ENCODE data around the gene VWA5A.
"Not testable (repeated sequence)": the region's sequence is repeated elsewhere in the genome, so short reads cannot be mapped to it uniquely, and the experiment has no call there.

VWA5A gene

DNA sequence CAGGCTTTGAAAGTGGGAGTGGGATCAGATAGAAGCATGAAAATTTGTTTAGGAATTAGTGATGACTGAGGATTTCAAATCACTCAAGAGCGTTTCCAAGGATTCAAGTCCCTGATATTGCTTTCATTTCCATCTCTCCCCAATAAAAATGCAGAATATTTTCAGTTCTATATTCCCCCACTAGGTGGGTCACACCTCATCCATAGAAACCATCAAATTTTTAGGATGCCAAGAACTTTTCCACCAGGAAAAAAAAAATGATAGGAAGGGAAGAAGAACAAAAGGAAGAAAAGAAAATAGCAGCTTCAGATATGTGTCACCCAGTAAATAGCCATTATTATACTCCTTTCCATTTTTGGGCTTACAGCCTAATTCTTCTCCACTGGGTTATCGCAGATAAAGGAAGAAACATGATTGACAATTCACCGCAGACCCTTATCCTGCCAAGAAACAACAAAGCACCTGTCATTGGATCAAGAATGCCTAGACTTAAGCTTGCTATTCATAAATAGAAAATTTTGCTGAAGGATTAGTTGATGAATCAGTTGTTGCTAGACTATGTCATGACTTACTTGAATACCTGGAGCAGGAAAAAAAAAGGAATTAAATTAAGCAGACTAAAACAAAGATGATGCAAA lies 37.6 kb downstream of the VWA5A start:
- no peak for TF ChIP-seq JUND (IDR thresholded peaks at IDR 0.05; ENCODE audit: low read depth)
- no peak for DNase-seq (ENCODE audit: low read depth in 1 of 2, low spot score in 1 of 2)
- in situ Hi-C loops (cut with HindIII; ENCODE audit: low pct_unique_long_range_greater_than_20kb, low sequenced_read_pairs), result no loop called here

DNA sequence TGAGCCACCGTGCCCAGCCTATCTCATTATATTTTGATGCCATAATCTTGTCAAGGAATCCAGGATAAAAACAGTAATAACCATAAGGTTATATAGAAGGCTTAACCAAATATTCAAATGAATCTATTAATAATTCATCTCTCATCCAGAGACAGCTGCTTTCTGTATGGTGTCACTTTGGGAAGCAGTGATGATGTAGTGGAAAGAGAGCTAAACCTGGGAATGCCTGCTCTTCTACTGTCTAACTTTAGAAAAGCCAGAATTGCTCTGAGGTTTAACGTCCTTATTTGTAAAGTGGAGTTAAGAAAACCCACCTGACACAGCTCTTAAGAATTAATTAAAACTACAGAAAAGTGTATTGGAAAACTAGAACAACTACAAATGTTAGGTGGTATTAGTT lies 38.6 kb downstream of the VWA5A start:
- in situ Hi-C loops (cut with HindIII; ENCODE audit: low pct_unique_long_range_greater_than_20kb, low sequenced_read_pairs), result no loop called here
- DNase-seq (ENCODE audit: low read depth in 1 of 2, low spot score in 1 of 2), result no peak
- no peak for TF ChIP-seq JUND (IDR thresholded peaks at IDR 0.05; ENCODE audit: low read depth)

DNA sequence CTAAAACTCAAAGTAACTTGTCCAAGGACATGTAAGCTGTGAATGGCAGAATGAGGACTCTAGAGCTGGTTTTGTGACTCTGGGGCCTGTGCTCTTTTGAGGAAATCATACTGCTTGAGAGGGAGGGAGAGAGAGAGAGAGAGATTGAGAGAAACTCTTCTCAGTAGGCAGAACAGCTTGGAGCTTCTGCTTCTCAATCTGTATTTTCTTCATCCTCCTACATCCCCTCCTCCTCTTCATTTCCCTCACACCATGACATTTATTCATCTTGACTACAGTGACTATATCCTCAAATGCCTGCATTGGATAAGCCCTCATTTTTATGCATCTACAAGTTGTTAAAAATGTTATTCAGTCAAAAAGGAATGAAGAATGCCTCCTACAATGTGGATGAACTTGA lies 44.2 kb downstream of the VWA5A start:
- no peak for DNase-seq (ENCODE audit: low read depth in 1 of 2, low spot score in 1 of 2)
- TF ChIP-seq JUND (IDR thresholded peaks at IDR 0.05; ENCODE audit: low read depth), result no peak
- in situ Hi-C loops (cut with HindIII; ENCODE audit: low pct_unique_long_range_greater_than_20kb, low sequenced_read_pairs), result no loop called here

DNA sequence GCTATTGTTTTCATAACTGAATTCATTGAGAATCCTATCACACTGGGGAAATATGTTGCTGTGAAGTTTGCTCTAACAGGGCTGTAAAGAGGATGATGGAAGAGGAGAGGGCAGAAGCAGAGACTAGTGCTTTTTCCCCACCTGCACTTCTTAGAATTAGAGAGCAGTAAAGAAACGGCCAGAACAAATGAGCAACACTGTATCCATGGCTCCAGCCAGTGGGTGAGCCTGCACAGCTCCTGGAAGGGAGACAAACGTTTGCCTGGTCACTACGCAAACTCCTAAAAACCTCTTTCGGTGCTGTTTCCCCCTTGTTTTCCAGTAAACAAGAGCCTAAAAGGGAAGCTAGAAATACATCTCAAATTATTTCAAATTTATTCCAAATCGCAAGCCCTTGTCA lies 45.7 kb downstream of the VWA5A start:
- TF ChIP-seq JUND (IDR thresholded peaks at IDR 0.05; ENCODE audit: low read depth), result no peak
- in situ Hi-C loops (cut with HindIII; ENCODE audit: low pct_unique_long_range_greater_than_20kb, low sequenced_read_pairs), result no loop called here
- no peak for DNase-seq (ENCODE audit: low read depth in 1 of 2, low spot score in 1 of 2)

DNA sequence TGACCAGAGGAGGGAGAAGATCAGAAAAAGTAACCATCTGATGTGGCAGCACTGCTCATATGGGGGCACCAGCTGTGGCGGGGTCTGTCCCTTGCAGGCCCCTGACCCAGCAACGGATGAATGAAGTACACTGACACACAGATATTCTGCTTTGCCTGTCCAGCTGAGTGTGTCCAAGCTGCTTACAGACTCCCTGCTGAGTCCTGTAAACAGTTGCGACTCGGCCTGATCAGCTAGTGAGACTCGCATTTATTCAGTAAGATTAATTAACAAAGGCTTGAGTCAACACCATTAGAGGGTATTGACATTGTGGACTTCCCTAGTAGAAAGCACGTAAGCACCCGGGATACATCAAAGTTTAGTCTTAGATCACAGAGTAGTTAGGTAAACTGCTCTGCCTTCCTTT lies 52.6 kb downstream of the VWA5A start:
- no peak for DNase-seq (ENCODE audit: low read depth in 1 of 2, low spot score in 1 of 2)
- in situ Hi-C loops (cut with HindIII; ENCODE audit: low pct_unique_long_range_greater_than_20kb, low sequenced_read_pairs), result no loop called here
- no peak for TF ChIP-seq JUND (IDR thresholded peaks at IDR 0.05; ENCODE audit: low read depth)

DNA sequence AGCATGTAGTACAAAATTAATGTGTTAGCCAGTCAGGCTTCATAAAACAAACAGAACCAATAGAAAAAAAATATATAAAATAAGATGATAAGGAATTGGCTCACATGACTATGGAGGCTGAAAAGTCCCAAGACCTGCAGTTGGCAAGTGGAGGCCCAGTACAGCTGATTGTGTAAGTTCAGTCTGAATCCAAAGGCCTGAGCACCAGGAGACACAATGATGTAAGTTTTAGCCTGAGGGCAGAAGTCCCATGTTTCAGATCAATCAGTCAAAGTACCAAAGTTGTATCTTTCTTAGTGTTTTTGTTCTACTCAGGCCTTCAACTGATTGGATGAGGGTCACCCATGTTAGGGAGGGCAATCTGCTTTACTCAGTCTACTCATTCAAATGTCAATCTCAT lies 53.5 kb downstream of the VWA5A start:
- in situ Hi-C loops (cut with HindIII; ENCODE audit: low pct_unique_long_range_greater_than_20kb, low sequenced_read_pairs), result no loop called here
- DNase-seq (ENCODE audit: low read depth in 1 of 2, low spot score in 1 of 2), result no peak
- TF ChIP-seq JUND (IDR thresholded peaks at IDR 0.05; ENCODE audit: low read depth), result no peak

DNA sequence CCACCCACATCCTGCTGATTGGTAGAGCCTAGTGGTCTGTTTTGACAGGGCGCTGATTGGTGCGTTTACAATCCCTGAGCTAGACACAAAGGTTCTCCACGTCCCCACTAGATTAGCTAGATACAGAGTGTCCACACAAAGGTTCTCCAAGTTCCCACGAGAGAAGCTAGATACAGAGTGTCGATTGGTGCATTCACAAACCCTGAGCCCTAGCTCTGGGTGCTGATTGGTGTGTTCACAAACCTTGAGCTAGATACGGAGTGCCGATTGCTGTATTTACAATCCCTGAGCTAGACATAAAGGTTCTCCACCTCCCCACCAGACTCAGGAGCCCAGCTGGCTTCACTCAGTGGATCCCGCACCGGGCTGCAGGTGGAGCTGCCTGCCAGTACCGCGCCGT lies 55.1 kb downstream of the VWA5A start:
- DNase-seq (ENCODE audit: low read depth in 1 of 2, low spot score in 1 of 2), result peak in 1 of 2 experiments; percentile 81
- in situ Hi-C loops (cut with HindIII; ENCODE audit: low pct_unique_long_range_greater_than_20kb, low sequenced_read_pairs), result not testable (repeated sequence)

DNA sequence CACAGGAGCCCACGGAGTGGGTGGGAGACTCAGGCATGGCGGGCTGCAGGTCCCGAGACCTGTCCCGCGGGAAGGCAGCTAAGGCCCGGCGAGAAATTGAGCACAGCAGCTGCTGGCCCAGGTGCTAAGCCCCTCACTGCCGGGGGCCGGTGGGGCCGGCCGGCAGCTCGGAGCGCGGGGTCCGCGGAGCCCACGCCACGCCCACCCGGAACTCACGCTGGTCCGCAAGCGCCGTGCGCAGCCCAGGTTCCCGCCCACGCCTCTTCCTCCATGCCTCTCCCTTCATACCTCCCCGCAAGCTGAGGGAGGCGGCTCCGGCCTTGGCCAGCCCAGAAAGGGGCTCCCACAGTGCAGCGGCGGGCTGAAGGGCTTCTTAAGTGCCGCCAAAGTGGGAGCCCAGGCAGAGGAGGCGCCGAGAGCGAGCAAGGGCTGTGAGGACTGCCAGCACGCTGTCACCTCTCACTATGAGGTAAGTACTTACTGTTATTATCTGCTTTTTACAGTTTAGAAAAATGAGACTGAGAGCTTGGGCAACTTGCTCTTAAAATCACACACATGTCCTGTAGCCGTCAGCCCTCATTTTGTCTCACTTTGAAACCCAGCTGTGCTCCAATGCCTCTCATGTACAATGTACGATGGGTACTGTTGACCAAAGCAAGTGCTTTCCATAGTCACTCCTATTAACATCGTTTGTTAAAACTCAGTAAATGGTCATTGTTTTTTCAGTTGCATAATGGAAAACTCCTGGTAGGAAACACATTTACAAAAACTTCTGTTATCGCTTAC lies 55.7 kb downstream of the VWA5A start:
- peak in 1 of 2 experiments; percentile 79 for DNase-seq (ENCODE audit: low read depth in 1 of 2, low spot score in 1 of 2)
- TF ChIP-seq JUND (IDR thresholded peaks at IDR 0.05; ENCODE audit: low read depth), result no peak
- in situ Hi-C loops (cut with HindIII; ENCODE audit: low pct_unique_long_range_greater_than_20kb, low sequenced_read_pairs), result no loop called here

DNA sequence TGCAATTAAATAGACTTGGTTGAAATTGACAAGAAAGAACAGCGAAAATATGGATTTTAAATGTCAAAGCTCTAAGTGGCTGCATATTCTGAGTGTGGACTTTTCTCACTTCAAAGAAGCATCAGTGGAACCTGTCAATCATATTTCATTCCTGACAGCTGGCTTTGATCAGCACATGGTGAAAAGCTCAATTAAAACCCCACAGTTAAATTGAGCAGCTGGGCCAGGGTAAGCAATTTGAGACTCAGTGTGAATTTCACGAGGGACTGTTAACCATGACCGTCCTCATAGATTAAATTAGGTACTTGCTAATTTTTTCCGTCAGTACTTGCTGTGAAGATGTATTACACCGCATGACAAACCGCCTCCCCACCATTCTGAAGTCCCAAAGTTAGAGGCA lies 56.9 kb downstream of the VWA5A start:
- no peak for TF ChIP-seq JUND (IDR thresholded peaks at IDR 0.05; ENCODE audit: low read depth)
- DNase-seq (ENCODE audit: low read depth in 1 of 2, low spot score in 1 of 2), result no peak
- in situ Hi-C loops (cut with HindIII; ENCODE audit: low pct_unique_long_range_greater_than_20kb, low sequenced_read_pairs), result no loop called here

DNA sequence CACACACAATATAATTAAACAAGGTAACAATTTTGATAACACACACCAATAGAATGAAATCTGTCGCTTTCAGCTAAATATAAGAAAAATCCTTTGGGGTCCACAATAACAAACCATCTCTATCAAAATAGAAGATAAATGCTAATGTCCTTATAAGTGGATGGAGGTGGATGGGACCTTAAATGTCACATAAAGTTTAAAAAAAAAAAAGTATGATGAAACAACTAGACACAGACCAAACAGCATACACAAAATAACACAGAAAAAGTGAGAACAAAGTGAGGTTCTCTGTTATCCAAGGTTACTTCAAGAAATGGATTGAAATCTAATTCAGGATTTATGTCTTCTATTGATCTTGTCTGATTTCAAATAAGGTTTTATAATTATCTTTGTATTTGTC lies 57.3 kb downstream of the VWA5A start:
- TF ChIP-seq JUND (IDR thresholded peaks at IDR 0.05; ENCODE audit: low read depth), result no peak
- in situ Hi-C loops (cut with HindIII; ENCODE audit: low pct_unique_long_range_greater_than_20kb, low sequenced_read_pairs), result no loop called here
- DNase-seq (ENCODE audit: low read depth in 1 of 2, low spot score in 1 of 2), result no peak

DNA sequence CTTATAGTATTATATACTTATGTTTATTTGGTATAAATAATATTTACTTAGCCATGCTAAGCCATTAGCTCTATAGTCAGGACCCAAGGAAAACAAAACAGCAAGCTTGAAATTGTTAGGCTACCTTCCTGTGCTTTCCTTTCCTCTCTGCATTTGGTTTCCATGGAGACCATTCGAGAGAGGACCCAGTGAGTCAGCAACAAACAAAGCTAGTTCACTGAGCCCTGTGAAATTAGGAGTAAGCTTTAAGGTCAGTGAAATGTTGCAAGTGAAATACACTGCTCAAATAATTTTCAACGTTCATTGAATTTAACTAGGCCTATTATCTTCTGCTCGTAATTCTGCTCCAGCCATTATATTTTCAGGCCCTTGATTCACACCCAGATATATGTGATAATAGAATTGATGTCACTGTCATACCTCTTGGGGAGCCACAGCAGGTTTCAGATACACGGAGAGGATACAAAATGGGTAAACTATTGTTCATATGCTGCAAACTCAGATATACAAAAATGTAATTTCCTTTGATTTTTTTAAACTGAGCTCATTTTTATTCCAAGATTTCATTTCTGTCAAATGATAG lies 58.8 kb downstream of the VWA5A start:
- DNase-seq (ENCODE audit: low read depth in 1 of 2, low spot score in 1 of 2), result peak in 1 of 2 experiments; percentile 28
- in situ Hi-C loops (cut with HindIII; ENCODE audit: low pct_unique_long_range_greater_than_20kb, low sequenced_read_pairs), result no loop called here
- TF ChIP-seq JUND (IDR thresholded peaks at IDR 0.05; ENCODE audit: low read depth), result no peak

DNA sequence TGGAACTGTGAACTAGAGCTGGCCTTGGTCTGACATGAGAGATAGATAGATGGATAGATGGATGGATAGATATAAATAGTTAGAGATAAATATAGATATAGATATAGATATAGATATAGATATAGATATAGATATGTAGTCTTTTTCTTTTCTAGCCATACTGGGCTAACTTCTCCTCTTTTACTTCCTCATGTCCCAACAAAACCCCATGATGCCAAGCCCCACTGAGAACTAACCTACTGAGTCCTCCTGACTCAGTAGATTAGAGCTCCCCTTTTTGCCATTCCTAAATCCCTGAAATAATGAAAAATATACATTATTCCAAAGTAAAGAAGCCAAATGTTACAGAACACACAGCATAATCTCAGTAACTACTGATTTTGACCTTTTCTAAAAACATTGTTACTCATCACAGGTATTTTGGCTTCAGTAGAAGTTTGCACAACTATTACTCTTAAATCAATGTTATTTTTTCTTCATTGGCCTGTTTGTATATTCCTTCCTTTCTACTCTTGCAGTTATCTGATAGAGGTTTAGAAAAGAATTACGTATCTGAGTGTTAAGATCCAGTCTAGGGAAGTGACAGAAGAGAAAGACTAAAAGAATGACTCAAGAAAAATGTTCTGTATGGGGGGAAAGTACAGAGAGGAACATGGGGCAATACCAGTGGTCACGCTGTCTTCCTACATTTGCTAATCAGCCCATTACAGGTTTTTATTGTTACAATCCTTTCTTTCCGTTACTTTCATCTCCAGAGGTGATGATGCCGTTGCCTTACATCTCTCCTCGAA lies 61.9 kb downstream of the VWA5A start:
- no peak for DNase-seq (ENCODE audit: low read depth in 1 of 2, low spot score in 1 of 2)
- in situ Hi-C loops (cut with HindIII; ENCODE audit: low pct_unique_long_range_greater_than_20kb, low sequenced_read_pairs), result no loop called here
- TF ChIP-seq JUND (IDR thresholded peaks at IDR 0.05; ENCODE audit: low read depth), result no peak

DNA sequence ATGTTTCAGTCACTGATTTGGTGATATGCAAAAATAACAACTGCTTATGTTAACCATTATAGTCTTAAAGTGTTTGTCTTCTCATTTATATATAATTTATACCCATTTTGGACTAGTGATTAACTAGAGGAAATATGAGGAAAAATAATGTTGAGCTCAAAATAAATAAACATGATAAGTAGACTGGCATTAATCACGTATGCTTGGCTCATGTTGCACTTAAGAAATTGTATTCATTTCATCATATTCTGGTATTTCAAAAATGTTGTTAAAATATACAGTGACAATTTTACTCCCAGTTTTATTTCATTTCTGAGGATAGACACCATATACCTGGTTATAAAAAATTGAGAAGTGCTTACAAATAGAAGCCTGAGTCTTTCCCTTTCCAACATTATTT lies 64.1 kb downstream of the VWA5A start:
- no peak for TF ChIP-seq JUND (IDR thresholded peaks at IDR 0.05; ENCODE audit: low read depth)
- in situ Hi-C loops (cut with HindIII; ENCODE audit: low pct_unique_long_range_greater_than_20kb, low sequenced_read_pairs), result no loop called here
- no peak for DNase-seq (ENCODE audit: low read depth in 1 of 2, low spot score in 1 of 2)
